Spleen (tissue), 3 donors: ENCODE measurements around the gene PCBP3.

Experiments used
- POLR2A ChIP-seq, 3 donors: fragments of 450-650 bp; IDR thresholded peaks; one replicate each; pipeline ENCODE4 v1.5.1; 2017; ENCODE audit warnings: antibody characterized with exemption in 3 of 3, mild to moderate bottlenecking in 1 of 3
- POLR2AphosphoS5 ChIP-seq, 3 donors: sonication (generic); formaldehyde crosslinking; IDR thresholded peaks; one replicate each; pipeline ENCODE4 v1.5.1; 2017; ENCODE audit warnings: antibody characterized with exemption in 3 of 3

DNA sequence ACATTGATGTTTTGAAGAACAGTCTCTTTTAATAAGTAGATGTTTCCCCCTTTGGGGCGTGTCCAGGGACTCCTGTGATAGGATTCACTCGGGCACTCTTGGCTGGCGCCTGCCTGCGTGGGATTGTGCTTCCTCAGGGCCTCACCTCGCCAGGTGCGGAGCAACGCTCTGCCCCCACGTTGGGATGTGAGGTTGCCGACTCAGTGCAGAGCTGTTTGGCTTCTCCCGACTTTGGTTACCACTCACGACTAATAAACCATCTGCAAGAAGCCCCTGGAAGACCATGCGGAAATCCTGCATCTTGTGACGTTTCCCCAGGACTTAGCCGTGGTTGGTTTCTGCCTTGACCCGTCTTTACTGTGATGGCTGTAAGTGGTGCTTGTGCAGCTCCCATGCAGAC, 106.4 kb downstream of the PCBP3 start:
- TF ChIP-seq POLR2A (IDR thresholded peaks at IDR 0.05) (no peak), POLR2AphosphoS5 (IDR thresholded peaks at IDR 0.05) (no peak)
